Measurements from ENCODE around the gene SEPHS2.

DNA sequence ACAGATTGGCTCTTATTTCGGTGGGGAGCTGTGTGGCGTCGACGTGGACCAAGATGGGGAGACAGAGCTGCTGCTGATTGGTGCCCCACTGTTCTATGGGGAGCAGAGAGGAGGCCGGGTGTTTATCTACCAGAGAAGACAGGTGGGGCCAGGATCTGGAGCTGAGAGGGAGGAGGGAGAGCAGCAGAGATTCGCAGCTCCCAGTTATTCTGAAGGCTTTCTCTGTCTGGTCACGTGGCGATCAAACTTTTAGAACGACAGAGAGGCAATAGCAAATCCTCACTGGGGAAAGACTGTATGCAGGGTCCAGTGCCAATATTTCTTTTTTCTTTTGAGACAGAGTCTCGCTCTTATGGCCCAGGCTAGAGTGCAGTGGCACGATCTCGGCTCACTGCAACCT, 49.0 kb upstream of the SEPHS2 start:
- TF ChIP-seq, protein P1, sequence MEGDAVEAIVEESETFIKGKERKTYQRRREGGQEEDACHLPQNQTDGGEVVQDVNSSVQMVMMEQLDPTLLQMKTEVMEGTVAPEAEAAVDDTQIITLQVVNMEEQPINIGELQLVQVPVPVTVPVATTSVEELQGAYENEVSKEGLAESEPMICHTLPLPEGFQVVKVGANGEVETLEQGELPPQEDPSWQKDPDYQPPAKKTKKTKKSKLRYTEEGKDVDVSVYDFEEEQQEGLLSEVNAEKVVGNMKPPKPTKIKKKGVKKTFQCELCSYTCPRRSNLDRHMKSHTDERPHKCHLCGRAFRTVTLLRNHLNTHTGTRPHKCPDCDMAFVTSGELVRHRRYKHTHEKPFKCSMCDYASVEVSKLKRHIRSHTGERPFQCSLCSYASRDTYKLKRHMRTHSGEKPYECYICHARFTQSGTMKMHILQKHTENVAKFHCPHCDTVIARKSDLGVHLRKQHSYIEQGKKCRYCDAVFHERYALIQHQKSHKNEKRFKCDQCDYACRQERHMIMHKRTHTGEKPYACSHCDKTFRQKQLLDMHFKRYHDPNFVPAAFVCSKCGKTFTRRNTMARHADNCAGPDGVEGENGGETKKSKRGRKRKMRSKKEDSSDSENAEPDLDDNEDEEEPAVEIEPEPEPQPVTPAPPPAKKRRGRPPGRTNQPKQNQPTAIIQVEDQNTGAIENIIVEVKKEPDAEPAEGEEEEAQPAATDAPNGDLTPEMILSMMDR (IDR thresholded peaks at IDR 0.05), result no peak
- no peak for TF ChIP-seq POLR2AphosphoS5 (IDR thresholded peaks at IDR 0.05)

Data from stomach (tissue), 4 donors.